ENCODE results near the gene SERTAD1.

DNA sequence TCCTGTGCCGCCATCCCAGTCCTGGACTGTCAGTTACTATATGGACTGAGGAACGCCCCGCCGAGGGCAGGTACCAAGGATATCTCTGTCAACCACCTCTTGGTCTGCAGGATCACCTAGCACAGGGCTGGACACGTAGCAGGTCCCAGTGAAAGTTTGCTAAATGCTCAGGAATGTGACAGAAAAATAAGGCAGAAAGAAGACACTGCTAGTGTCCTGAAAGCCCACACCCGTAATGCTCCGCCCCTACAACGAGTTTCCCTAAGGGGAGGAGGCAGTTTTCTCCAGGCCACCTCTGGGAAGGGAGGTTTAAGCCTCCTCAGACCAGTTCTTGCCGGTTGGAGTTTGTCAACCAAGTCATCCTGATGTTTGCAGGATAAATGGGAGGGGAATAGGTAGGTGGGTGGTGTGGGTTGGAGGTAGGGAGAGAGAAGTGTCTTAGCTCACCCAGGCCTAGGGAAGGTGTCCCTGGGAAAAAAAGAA lies 20.0 kb upstream of the SERTAD1 start:
- no peak for TF ChIP-seq POLR2A (IDR thresholded peaks at IDR 0.05; ENCODE audit: low read length)
- no peak for TF ChIP-seq GATA1 (IDR thresholded peaks at IDR 0.05; ENCODE audit: low read depth, low read length)
